ENCODE results near the gene EEIG1.

Gene EEIG1

GRCh38 chr9:127958728-127959127 lies 22.1 kb downstream of the EEIG1 start:
- no peak for FAIRE-seq

DNA sequence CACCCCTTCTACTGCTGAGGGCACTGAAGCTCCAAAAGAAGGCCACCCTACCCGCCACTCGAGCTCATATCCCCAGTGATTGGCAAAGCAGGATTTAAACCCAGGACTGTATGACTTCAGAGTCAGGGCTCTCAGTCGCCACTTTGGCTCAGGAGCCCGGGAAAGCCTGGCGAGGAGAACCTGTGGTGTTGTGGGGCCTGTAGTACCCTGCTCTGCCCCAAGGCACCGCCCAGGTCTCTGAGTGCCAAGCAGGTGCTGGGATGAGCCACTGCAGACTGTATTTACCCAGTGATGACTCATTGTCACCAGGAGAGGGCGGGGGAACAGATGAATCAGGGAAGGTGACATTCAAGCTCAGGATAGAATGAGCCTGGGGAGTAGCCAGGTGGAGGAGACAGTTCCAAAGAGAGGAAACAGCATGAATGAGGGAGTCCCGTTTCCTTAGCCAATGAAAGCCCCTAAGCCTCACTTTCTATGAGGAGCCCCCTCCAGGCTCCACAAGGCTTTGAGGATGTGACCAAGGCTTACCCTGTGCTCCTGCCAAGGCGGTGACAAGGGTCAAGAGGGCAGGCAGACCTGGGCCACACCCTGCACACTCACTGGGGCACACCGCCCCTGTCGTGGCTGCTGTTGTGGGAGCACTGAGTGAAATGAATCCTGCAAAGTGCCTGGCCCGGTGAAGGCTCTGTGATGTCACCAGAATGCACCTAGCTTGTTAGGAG lies 25.3 kb downstream of the EEIG1 start:
- no peak for FAIRE-seq

GRCh38 chr9:127954831-127955293 lies 25.9 kb downstream of the EEIG1 start:
- FAIRE-seq = no peak

- FAIRE-seq = no peak
These were observed 26.9 kb downstream of the EEIG1 start for GRCh38 chr9:127953768-127954505.

DNA sequence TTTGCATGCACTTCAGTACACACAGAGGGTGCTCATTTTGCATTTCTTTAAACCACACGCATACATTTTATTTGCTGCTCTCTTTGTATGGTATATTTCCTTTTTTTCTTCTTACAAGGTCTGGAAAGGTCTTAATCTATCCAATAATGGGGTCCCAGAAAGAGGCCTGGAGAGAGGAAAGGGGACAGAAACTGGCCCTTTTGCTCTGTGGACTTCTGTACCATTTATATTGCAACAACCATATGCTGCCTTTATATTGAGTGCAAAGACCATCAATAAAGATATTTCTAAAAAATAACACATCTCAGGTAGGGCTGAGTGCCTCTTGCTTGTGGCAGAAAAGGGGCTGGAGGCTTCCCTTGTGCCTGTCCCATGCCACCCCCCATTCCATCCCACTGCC lies 27.6 kb downstream of the EEIG1 start:
- no peak for FAIRE-seq

DNA sequence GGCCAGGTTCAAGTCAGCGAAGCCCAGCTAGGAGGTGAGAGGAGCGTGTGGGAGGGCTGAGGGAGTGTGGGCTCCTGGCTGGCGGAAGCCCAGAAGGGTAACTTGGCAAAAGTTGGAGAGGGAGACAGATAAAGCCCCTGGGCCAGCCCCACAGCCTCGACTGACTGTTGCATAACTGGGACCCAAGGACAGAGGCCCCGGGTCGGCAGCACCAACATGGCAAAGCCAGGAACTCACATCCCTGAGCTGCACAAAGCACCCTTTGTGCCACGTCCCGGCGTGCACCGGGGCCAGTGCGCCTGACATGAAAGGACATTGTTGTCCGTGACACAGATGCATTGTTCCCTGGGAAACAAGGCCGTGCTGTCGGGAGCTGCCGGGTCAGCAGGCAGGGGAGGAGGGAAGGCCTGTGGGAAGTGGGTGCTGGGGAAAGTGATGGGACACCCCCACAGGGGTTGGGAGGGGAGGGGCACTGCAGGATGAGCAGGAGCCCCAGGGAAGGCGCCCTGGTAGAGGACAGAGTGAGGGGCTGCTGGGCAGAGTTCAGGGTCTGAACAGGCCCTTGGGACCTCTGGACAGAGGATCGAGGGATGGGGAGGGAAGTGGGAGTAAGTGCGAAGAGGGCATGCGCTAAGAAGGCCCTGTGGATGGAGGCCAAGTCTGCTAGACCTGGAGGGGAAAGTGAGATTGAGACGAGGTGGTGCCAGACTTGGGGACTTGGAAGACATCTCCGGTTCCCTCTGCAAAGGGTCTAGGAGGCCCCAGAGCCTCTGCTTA lies 30.1 kb downstream of the EEIG1 start:
- no peak for FAIRE-seq

- FAIRE-seq = no peak
These were observed 30.8 kb downstream of the EEIG1 start for GRCh38 chr9:127949827-127950512.

DNA sequence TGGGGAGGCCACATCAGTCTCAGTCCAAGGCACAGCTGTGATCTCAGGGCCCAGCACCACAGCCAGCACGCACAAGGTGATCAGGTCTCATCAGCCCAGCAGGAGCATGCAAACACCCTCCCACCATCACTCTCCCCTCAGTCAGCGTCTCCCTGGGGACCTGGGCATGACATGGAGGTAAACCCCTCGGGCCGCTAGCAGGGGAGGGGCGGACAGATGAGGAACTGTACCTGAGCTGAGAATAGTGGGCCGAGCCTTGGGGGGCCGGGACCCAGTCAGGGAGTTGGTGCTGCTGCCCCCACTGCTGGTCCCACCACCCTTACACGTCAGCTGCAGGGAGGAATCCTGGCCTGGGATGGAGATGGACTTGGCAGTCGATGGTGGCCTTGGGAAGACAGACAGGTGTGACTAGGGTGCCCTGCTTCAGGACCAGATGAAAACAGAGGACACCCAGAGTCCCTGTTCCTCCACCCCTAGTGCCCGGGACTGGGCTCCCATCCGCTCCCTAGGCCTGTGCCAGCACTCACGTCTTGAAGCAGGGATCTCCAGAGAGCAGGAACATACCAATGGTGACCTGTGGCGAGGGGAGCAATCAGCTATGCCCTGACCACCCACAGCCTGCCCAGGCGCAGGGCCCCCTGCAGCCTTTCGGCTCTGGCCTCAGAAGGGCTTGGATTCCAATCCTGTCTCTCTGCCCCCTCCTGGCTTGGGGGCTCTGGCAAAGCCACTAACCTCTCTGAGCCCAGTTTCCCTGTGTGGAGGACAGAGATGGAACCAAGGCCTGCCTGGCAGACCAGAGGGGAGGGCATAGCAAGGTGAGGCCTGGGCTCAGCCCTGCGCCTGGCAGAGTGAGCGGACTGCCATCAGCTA lies 32.7 kb downstream of the EEIG1 start:
- FAIRE-seq = no peak

GRCh38 chr9:127946728-127947127 lies 34.1 kb downstream of the EEIG1 start:
- no peak for FAIRE-seq

DNA sequence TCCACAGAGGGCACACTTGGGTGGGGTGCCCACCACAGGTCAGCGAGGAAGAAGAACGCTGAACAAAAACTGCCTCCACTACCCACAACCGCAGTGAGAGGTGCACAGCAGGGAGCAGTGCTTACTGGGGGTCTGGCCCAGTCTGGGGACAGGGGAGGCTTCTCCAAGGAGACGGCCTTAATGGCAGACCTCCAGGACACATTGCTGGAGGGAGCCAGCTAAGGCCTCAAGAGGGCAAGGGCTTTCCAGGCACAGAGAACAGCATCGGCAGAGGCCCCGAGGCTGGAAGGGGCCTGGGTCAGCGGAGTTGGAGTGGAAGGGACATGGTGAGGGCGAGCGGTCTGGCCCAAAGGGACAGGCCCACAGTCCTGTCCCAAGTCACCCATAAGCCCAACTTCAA lies 34.8 kb downstream of the EEIG1 start:
- no peak for FAIRE-seq

DNA sequence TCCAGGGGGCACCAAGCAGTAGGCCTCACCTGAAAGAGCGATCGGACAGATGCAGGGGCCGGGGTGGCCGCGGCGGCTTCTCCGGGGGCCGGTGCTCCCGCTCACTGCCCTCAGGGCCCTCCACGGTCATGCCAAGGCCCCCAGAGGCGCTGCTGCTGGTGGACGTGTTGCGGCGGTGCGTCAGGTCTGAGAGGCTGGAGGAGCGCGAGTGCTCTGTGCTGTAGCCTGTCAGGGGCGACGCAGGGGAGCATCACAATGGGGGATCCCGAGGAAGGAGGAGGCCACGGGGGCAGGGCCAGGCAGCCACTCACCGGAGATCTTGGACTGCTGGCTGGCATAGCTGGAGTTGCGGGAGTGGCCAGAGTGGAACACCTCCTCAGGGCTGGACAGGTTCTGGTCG lies 35.5 kb downstream of the EEIG1 start:
- no peak for FAIRE-seq

GRCh38 chr9:127944586-127945218 lies 36.1 kb downstream of the EEIG1 start:
- no peak for FAIRE-seq

DNA sequence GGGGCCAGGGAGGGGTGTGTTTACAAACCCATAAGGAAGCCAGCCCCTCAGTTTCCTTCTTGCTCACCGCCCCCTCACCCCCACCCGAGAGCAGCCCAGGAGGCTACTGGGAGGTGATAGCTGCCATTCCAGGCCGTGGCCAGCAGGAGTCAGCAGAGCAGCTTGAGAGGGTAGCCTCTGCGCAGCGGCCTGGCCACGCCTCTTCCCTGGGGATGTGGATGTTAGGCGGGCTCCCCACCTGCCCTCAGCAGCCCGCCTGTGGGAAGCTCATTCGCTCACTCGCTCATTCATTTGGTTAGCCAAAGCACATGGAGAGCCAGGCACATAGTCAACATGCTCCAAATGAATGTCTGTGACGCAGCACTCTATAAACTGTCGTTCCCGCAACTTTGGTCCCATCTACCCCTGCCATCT lies 37.1 kb downstream of the EEIG1 start:
- FAIRE-seq = no peak

GRCh38 chr9:127943011-127943662 lies 37.7 kb downstream of the EEIG1 start:
- no peak for FAIRE-seq

DNA sequence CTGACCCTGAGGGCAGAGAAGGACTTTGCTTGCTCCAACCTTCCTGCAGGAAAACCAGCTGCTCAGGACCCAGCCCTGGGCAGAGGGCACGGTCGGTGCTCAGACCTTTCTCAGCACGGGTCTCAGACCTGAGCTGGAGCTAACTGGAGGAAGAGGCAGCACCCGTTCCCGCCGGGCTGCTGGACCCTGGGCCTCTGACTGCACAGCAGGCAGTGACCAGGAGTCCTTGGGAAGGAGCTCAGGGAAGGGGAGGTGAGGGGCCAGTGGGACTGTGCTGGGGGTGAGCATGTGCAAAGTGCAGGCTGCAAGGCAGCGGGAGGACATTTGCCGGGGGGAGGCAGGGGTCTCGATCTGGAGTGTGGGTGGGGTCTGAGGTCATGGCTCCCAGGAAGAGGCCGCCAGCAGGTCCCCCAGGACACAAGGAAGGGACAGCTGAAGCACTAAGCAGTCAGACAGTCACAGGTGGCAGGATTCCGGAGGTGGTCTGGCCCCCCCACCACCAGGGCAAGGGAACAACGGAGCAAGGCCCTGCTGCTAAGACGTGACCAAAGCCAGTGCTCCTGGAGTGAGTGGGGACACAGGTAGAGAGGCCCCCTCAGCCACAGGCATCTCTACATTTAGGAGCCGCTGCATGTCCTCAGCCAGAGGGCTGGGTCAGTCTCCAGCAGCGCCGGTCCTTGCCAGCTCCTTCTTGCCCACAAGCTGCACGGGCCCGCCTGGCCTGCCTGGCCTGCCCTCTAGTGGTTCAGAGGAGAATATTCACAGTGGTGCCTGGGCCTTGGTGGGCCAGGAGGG lies 38.4 kb downstream of the EEIG1 start:
- no peak for FAIRE-seq

- FAIRE-seq = no peak
These were observed 38.9 kb downstream of the EEIG1 start for GRCh38 chr9:127941961-127942215.

GRCh38 chr9:127941062-127941960 lies 39.5 kb downstream of the EEIG1 start:
- no peak for FAIRE-seq

GRCh38 chr9:127940593-127940992 lies 40.2 kb downstream of the EEIG1 start:
- no peak for FAIRE-seq

DNA sequence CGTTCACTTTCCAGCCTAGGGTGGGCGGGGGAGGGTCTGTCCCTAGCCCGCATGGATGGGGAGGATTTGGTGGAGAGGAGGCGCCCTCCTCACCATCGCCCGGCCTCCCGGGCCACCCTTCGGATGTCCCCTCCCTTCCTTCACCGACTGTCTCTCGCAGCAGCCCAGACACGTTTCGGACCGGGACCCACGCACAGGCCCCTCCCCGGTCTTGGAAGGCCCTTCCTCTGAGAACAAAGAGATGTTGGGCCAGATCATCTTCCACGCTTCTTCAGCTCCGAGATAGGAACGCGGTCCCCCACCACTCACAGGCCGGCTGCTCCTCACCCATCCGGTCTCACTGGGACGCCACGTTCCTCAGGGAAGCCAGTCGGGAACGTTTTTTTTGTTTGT lies 42.5 kb downstream of the EEIG1 start:
- no peak for FAIRE-seq
